BE2C (cell line): ENCODE measurements around the gene MPPE1.

Experiments
- DNase-seq: peaks from one replicate; pipeline ENCODE4 v3.0.0-alpha.2; 2020
- H3K27me3 ChIP-seq: fragments of 250-450 bp; sonication (Bioruptor Pico); 2 replicates; pipeline ENCODE4 v1.5.1; 2020; ENCODE audit warnings: mild to moderate bottlenecking
- H3K36me3 ChIP-seq: fragments of 250-450 bp; sonication (Bioruptor Pico); 2 replicates; pipeline ENCODE4 v1.5.1; 2020; ENCODE audit warnings: mild to moderate bottlenecking
- H3K4me1 ChIP-seq: fragments of 250-450 bp; sonication (Bioruptor Pico); 2 replicates; pipeline ENCODE4 v1.5.1; 2020
- H3K4me3 ChIP-seq: 2 replicates; pipeline ENCODE4 v1.5.1; 2011; ENCODE audit warnings: low read depth, low read length
- H3K9me3 ChIP-seq: fragments of 250-450 bp; sonication (Bioruptor Pico); 2 replicates; pipeline ENCODE4 v1.5.1; 2020
- CTCF ChIP-seq: IDR thresholded peaks from 2 replicates; pipeline ENCODE4 v1.5.1; 2012; ENCODE audit warnings: mild to moderate bottlenecking, low read depth, low read length

The MPPE1 gene

GRCh38 chr18:11887328-11888128 lies 20.6 kb downstream of the MPPE1 start:
- Histone ChIP-seq H3K4me1 (no peaks in the 10 kb centered on the region), H3K27me3 (no peaks in the 10 kb centered on the region), H3K9me3 (no peaks in the 10 kb centered on the region), H3K36me3 (no peaks in the 10 kb centered on the region), H3K4me3 (no peak overlapping the region)
- no peak for DNase-seq
- TF ChIP-seq CTCF = no peak

- H3K9me3 ChIP-seq = no peaks in the 10 kb centered on the region
- no peaks in the 10 kb centered on the region for H3K4me1 ChIP-seq
- H3K36me3 ChIP-seq = no peaks in the 10 kb centered on the region
- H3K27me3 ChIP-seq = no peaks in the 10 kb centered on the region
- TF ChIP-seq CTCF = no peak
- DNase-seq = no peak
- no peak overlapping the region for H3K4me3 ChIP-seq
Measured at GRCh38 chr18:11886577-11887110, 21.5 kb downstream of the MPPE1 start.

- H3K4me1 ChIP-seq = no peaks in the 10 kb centered on the region
- H3K4me3 ChIP-seq = no peak overlapping the region
- H3K9me3 ChIP-seq = no peaks in the 10 kb centered on the region
- no peaks in the 10 kb centered on the region for H3K36me3 ChIP-seq
- TF ChIP-seq CTCF = no peak
- no peaks in the 10 kb centered on the region for H3K27me3 ChIP-seq
- no peak for DNase-seq
Measured at GRCh38 chr18:11885278-11885947, 22.7 kb downstream of the MPPE1 start.

GRCh38 chr18:11884396-11885030 lies 23.6 kb downstream of the MPPE1 start:
- Histone ChIP-seq H3K4me3 (no peak overlapping the region), H3K36me3 (no peaks in the 10 kb centered on the region)

GRCh38 chr18:11883153-11883552 lies 25.0 kb downstream of the MPPE1 start:
- Histone ChIP-seq H3K4me1 (no peaks in the 10 kb centered on the region), H3K9me3 (no peaks in the 10 kb centered on the region), H3K36me3 (no peaks in the 10 kb centered on the region), H3K4me3 (no peak overlapping the region), H3K27me3 (no peaks in the 10 kb centered on the region)
- DNase-seq = no peak
- no peak for TF ChIP-seq CTCF

More at GRCh38 chr18:11884396-11885030, 23.6 kb downstream of the MPPE1 start:
- H3K4me1 ChIP-seq = no peaks in the 10 kb centered on the region
- no peaks in the 10 kb centered on the region for H3K27me3 ChIP-seq
- no peak for DNase-seq
- H3K9me3 ChIP-seq = no peaks in the 10 kb centered on the region
- no peak for TF ChIP-seq CTCF
